ENCODE data around the gene AWAT2.
A peak's percentile ranks its signal among the peaks of the same experiment; 100 is the strongest.

The AWAT2 gene, protein sequence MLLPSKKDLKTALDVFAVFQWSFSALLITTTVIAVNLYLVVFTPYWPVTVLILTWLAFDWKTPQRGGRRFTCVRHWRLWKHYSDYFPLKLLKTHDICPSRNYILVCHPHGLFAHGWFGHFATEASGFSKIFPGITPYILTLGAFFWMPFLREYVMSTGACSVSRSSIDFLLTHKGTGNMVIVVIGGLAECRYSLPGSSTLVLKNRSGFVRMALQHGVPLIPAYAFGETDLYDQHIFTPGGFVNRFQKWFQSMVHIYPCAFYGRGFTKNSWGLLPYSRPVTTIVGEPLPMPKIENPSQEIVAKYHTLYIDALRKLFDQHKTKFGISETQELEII

DNA sequence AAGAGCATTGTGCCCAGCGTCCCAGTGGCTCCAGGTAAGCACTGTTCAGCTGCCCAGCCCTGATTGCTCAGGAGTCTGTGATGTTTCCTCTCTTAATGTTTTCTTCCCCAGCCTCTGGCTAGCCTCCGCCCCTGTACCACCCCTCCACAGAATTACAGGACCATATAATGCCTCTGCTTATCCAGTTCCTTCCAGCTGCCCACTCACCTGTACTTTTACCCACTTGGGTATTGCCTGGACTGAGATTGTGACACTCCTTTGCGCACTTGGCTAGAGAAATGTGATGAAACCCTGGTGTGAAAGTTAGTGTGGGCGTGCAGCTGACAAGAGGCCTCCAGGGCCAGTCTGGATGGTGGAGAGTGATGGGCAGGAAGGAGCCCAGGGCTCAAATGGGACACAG lies at the start of gene AWAT2:
AWAT2 (minus strand) TSS at position 14 of the 400 bp plus-strand sequence; CDS start at position 8, 6 bp downstream.
- in situ Hi-C loops (cut with MboI; ENCODE audit: low pct_unique_long_range_greater_than_20kb, low sequenced_read_pairs): no loop called here
- no peak for DNase-seq

DNA sequence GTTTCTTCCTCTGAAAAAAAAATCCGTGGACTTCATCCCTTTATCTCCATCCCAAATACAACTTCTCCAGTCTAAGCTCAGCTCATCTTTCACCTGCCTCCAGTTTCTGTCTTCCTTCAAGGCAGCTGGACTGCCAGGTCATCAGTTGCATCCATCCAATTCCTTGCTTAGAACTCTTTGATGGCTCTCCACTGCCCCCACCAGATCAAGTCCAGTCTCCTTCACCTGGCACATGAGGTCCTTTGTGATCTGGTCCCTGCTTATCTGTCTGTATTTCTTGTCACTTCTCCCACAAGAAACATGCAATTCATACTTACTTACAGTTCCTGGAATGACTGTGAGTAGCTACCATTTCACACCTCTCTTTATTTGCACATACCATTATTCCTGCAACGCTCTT lies 46.3 kb upstream of the AWAT2 start:
- no peak for DNase-seq
- in situ Hi-C loops (cut with MboI; ENCODE audit: low pct_unique_long_range_greater_than_20kb, low sequenced_read_pairs): loop anchor here (25.0 kb wide), 1 partner anchor 559 kb away; no protein-coding TSS in a partner anchor

DNA sequence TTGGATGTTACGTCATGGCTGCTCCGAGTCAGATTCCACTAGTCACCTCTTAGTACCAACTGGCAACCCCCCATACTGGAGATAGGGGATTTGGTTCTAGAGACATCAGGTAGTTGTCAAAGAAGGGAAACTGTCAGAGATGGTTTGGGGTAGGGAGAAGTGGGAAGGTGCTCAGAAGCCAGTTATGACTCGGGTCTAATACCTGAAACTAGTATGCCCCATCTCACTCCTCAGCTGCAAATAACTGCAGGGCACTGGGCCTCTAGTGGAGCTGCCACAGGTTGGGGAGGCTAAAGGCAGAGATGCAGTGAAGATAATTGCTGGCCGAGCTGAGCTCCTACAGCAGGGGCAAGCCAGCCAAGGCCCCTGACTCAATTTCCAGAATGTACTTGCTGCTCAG lies 42.5 kb upstream of the AWAT2 start:
- in situ Hi-C loops (cut with MboI; ENCODE audit: low pct_unique_long_range_greater_than_20kb, low sequenced_read_pairs): loop anchor here (25.0 kb wide), 1 partner anchor 555 kb away; no protein-coding TSS in a partner anchor
- DNase-seq: no peak

DNA sequence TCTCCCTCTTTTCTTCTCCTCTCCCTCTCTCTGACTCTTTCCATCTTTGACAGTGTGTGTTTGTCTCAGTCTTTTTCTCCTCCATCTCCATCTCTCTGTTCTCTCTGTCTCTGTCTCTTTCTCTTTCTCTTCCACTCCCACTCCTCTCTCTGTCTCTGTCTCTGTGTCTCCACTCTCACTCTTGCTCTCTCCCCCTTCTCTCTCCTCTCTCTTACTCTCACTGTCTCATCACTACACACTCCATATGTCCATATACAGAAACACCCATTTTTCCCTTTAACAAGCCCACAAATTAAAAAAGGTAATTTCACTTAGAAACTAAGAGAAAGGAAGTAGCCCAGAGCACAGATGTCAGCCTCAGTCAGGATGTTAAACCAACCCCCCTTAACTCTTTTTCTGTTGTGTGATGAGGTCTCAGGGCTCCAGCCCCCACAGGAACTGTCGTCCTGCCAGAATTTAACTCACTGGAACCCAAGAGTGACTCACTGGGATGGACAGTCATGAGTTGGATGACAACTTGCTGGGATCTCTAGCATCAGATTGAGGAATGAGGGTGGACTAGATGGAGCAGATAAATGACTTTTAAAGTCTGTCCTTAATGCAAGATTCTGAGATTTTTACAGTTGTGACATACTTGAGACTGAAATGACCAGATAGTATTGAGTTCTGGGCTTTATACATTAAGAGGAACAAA lies 40.0 kb upstream of the AWAT2 start:
- in situ Hi-C loops (cut with MboI; ENCODE audit: low pct_unique_long_range_greater_than_20kb, low sequenced_read_pairs): loop anchor here (25.0 kb wide), 1 partner anchor 552 kb away; no protein-coding TSS in a partner anchor
- DNase-seq: no peak

DNA sequence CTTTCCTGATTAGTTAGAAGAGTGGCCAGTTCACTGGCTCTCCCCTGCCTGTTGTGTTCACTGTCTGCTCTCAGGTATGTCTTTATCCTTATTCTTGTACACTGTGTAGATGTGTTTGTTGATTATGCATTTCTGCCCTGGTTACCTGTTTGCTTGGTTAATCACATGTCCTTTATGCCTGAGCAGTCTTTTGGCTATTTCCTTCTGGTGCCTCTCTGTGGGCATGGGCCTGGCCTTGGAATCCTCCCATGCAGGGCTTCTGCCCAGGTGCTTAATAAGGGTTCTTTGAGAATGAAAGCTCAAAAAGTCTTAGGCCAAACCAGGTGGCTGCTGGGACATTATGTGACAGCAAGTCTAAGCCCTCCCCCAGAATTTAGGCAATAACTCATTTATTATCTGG lies 39.0 kb upstream of the AWAT2 start:
- in situ Hi-C loops (cut with MboI; ENCODE audit: low pct_unique_long_range_greater_than_20kb, low sequenced_read_pairs): loop anchor here (25.0 kb wide), 1 partner anchor 551 kb away; no protein-coding TSS in a partner anchor
- DNase-seq: no peak

DNA sequence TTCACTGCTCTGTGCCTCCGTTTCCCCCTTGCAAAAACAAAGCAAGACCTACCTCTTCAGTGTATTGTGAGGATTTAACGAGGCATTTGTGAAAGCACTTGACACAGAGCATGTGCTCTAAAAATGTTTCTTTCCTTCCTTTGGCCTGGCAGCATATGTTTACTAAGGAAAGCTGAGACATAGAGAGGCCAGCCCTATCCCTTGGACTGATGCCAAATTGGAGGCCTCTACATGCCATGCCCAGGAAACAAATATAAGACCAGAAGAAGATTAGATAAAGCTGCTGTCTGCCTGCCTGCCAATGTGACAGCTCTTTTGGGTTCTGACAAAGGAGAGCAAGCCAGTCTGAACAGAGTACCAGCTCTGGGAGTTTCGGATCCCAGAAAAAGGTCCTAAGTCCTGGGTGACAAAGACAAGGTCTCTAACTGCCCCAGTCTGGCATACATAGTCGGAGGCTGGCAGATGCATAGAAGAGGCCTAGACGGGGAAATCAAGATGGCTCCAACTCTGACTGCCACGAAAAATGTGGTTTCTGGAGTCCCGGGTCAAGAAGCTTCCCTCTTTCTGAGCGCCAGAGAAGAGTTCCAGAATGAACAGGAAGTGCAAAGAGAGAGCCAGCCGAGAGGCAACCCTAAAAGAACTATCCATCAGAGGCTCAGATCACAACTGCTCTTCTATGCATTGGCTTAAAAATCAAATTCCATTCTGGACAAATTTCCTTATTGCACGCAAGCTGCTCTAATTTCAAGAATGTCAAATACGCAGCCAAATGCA lies 38.3 kb upstream of the AWAT2 start:
- in situ Hi-C loops (cut with MboI; ENCODE audit: low pct_unique_long_range_greater_than_20kb, low sequenced_read_pairs): loop anchor here (25.0 kb wide), 1 partner anchor 551 kb away; no protein-coding TSS in a partner anchor
- peak; percentile 11 for DNase-seq

DNA sequence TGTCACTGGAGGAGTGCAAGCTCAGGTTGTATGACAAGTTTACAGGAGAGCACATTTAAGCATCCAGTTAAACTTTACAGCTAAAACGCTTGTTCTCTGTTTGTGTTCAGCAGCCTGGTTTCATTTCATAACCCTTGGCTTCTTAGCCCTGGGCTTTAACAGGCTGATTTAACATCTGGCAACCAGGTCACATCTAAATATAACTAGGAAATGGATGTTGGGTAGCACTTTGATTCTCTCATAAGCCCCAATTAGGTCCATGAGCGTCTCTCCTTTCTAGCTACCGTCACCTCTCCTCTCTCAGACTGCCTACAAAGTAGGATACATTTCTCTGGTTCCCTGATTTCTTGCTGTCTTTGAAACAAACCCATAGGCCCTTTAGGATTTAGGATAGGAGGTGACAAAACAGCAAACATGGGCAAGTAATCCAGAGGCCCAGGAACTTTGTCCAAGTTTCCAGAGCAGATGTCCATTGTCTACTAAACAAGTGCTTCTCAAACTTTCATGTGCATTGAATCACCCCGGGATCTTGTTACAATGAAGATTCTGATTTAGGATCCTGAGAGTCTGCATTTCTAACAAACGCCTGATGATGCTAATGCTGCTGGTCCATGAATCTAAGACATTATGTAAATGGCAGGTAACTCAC lies 35.0 kb upstream of the AWAT2 start:
- DNase-seq: no peak
- in situ Hi-C loops (cut with MboI; ENCODE audit: low pct_unique_long_range_greater_than_20kb, low sequenced_read_pairs): loop anchor here (25.0 kb wide), 1 partner anchor 547 kb away; no protein-coding TSS in a partner anchor

DNA sequence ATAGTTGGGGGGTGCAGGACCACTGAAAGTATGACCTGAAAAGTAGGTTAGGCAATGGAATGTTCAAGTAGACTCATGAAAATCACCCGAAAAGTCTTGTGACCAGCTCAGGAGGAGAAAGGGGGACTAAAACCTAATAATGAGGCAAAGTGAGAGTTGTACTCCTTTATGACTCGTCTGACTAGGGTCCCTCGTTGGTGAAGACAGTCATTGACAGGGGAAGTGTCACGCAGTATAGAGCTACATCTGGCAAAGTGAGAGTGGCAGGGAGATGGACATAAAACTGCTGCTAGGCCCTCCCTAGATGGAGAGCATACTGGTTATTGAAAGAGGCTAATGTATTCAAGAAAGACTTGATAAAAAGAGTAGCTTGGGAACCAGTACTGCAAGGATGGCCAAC lies 33.0 kb upstream of the AWAT2 start:
- DNase-seq: no peak
- in situ Hi-C loops (cut with MboI; ENCODE audit: low pct_unique_long_range_greater_than_20kb, low sequenced_read_pairs): loop anchor here (25.0 kb wide), 1 partner anchor 545 kb away; no protein-coding TSS in a partner anchor

DNA sequence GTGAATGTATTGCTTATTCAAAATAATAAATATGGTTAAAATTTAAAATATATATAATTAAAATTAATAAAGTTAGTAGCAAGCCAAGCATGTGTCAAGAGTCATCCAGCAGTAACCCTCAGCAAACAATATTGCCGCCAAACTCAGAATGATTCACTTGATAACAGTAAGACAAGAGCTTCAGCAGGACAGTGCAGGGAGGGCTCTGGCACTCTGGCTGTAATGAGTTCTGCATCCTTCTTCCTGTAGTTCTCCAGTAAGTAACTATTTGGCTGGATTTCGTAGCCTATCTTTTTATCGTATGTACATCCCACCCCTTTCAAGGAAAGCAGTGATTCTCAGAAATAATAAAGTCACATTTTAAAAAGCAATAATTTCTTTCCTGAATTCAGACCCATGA lies 30.1 kb upstream of the AWAT2 start:
- in situ Hi-C loops (cut with MboI; ENCODE audit: low pct_unique_long_range_greater_than_20kb, low sequenced_read_pairs): loop anchor here (25.0 kb wide), 1 partner anchor 543 kb away; no protein-coding TSS in a partner anchor
- DNase-seq: no peak

DNA sequence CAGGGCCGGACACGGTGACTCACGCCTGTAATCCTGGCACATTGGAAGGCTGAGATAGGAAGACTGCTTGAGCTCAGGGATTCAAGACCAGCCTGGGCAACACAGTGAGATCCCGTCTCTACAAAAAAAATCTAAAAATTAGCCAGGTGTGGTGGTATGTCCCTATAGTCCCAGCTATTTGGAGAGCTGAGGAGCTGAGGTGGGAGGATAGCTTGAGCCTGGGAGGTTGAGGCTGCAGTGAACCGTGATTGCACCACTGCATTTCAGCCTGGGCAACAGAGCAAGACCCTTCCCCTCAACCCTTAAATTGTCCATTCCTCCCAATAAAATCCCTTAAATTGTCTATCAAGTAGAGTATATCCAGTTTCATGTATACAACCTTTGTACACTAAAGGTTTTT lies 29.6 kb upstream of the AWAT2 start:
- no peak for DNase-seq
- in situ Hi-C loops (cut with MboI; ENCODE audit: low pct_unique_long_range_greater_than_20kb, low sequenced_read_pairs): loop anchor here (25.0 kb wide), 1 partner anchor 542 kb away; no protein-coding TSS in a partner anchor

DNA sequence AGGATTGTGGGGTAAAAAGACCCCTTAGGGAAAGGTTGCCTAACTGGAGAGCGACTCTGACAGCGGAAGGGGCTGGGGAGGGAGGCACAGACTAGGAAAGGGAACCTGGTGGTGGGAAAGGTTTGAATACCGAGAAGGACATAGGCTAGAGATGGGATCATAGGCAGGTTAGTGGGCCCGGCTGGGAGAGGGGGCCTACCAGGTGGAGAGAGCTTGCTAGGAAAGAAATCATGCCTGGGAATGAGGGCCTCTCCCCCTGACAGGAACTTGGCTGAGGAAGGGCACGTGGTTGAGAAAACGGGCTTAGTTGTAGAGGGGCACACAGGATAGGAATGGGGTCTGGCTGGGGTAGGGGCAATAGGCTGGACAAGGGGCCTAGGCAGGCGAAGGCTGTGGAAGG lies 16.9 kb upstream of the AWAT2 start:
- in situ Hi-C loops (cut with MboI; ENCODE audit: low pct_unique_long_range_greater_than_20kb, low sequenced_read_pairs): no loop called here
- DNase-seq: no peak

DNA sequence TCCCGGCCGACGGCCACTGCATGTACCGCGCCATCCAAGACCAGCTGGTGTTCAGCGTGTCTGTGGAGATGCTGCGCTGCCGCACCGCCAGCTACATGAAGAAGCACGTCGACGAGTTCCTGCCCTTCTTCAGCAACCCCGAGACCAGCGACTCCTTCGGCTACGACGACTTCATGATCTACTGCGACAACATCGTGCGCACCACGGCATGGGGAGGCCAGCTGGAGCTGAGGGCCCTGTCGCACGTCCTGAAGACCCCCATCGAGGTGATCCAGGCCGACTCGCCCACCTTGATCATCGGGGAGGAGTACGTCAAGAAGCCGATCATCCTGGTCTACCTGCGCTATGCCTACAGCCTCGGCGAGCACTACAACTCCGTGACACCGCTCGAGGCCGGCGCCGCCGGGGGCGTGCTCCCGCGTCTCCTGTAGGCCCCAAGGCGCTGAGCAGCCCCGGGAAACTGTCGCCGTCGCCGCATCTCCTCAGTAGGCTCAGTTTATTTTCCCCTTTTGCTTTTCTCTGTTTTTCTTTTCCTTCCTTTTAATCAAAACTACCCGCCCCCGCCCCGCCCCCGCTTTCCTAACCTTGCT lies 13.3 kb upstream of the AWAT2 start:
- in situ Hi-C loops (cut with MboI; ENCODE audit: low pct_unique_long_range_greater_than_20kb, low sequenced_read_pairs): no loop called here
- no peak for DNase-seq

DNA sequence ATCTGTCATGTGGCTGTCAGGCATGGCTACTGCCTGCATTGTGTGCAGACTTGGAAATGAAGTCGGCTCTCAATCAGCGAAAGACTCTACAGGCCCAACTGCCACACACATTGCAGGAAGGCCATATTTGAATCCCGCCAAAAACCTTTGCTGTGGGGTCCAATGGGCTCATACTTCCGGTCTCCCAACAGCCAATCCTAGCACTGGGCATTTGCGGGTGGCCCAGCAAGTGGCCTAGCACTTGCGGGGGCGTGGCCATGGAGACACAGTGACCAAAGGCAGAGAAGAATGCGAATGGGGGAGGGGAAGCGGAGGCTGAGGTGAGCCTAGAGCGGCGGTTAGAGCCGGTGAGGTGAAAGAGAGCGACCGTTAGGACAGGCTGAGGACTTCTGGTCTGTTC lies 12.3 kb upstream of the AWAT2 start, which contains the start of gene OTUD6A:
OTUD6A (plus strand) TSS at position 382 of the 400 bp plus-strand sequence. CDS start 68 bp downstream, outside the sequence.
- no peak for DNase-seq
- in situ Hi-C loops (cut with MboI; ENCODE audit: low pct_unique_long_range_greater_than_20kb, low sequenced_read_pairs): no loop called here

DNA sequence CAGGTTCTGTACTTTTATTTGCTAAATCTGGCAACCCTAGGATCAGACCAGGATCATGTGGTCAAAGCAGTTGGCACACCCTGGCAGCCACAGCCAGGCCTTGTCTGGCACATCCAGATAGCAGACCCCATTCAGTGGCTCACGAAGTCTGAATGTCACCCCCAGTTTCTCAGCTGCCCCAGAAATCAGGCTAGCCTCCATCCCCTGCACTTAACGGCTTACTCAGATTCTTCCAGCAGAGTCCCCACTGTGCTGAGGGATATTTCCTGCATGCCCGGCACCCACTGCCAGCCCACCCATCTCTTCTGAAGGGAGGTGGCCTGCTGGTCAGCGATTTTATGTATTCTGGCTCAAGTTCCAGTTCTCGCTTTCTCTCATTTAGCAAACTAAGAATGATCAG lies 4.7 kb upstream of the AWAT2 start:
- in situ Hi-C loops (cut with MboI; ENCODE audit: low pct_unique_long_range_greater_than_20kb, low sequenced_read_pairs): no loop called here
- DNase-seq: no peak

DNA sequence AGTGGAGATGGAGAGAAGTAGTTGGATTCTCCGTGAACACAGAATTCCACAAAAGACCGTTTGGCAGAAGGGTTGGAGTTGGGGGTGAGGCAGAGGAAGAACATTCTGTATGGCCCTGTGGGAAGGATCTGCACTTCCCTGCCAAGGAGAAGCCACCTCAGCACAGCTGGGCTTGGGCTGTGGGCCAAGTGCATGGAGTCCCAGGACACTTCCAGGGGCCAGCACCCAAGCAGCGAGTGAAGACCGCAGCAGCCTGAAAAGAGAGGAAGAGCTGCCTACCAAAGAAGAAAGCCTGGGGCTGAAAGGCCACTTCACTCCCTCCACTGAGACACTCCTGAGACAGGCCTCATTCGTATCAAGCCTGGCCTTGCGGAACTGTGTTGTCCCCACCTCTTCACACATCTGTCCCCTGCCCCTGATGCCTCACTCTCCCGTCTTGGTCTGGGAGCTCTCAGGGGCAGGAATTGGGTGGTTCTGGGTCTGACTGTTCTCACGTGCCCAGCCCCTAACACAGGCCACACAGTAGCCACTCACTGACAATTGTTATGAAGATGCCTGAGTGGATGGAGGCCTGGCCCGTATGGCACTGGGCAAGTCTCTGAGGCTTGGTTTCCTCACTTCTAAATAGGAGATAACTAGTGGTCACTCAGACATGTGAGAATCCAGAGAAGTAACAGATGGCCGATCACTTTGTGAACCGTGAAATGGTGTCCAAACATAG lies 3.3 kb upstream of the AWAT2 start:
- DNase-seq: no peak
- in situ Hi-C loops (cut with MboI; ENCODE audit: low pct_unique_long_range_greater_than_20kb, low sequenced_read_pairs): no loop called here

DNA sequence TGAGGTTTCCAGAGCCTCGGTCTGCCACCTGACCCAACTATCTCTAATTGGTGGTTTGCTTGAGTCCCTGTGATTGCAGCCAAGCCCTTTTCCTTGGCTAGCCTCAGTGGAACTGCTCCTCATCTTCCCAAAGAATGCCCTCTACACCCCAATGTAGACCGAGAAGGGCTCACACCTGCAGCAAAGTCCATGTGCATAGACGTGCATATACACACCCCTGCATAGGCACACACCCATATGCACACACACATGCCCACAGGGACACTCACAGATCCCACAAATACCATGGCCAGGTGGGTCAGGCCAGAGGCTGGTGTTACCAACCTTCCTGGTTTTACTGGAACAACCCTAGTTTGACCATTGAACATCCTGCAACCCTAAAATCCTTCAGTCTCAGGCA lies 332 bp downstream of the AWAT2 start:
- no peak for DNase-seq
- in situ Hi-C loops (cut with MboI; ENCODE audit: low pct_unique_long_range_greater_than_20kb, low sequenced_read_pairs): no loop called here

DNA sequence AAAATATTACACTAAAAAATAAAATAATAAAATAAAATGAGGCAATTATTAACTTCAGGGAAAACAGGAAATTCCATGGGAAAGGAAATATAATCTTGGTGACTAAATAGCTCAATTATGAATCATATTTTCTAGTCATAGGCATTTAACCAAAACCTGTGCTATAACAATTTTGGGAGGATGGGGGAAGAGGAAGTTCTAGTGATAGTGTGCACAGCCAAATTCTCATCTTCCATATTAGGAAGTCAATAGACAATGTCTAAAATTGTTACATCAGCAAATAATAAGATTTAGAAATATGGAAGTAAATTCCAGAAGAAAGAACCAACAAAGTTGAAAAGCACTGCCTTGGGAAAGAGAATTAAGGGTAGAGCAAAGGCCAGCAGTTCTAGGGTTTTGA lies 2.8 kb downstream of the AWAT2 start:
- in situ Hi-C loops (cut with MboI; ENCODE audit: low pct_unique_long_range_greater_than_20kb, low sequenced_read_pairs): no loop called here

More for the DNA sequence above, 2.8 kb downstream of the AWAT2 start:
- DNase-seq: no peak
